Measurements from ENCODE around the gene HOXC9.

The HOXC9 gene

GRCh38 chr12:53971129-53971528, 28.8 kb upstream of the HOXC9 start:
- H3K9me3 ChIP-seq (ENCODE audit: control insufficient read depth, low read length) = no peaks in the 10 kb centered on the region
- H3K36me3 ChIP-seq (ENCODE audit: control insufficient read depth, insufficient read depth, low read length) = no peaks in the 10 kb centered on the region
- WGBS, 2 experiments = 75 to 79% methylated on average over 2 to 3 of the region's 3 CpGs
- H3K27ac ChIP-seq (ENCODE audit: insufficient read depth, low read depth, low read length, poor library complexity, severe bottlenecking) = no peak overlapping the region
- H3K4me3 ChIP-seq (ENCODE audit: insufficient read depth, low read depth, low read length) = no peak overlapping the region
- H3K27me3 ChIP-seq (ENCODE audit: control insufficient read depth, insufficient read depth, low read length, poor library complexity, severe bottlenecking) = peaks cover 100% of the 10 kb centered on the region
- no peaks in the 10 kb centered on the region for H3K4me1 ChIP-seq (ENCODE audit: control insufficient read depth, insufficient read depth, low read length)

DNA sequence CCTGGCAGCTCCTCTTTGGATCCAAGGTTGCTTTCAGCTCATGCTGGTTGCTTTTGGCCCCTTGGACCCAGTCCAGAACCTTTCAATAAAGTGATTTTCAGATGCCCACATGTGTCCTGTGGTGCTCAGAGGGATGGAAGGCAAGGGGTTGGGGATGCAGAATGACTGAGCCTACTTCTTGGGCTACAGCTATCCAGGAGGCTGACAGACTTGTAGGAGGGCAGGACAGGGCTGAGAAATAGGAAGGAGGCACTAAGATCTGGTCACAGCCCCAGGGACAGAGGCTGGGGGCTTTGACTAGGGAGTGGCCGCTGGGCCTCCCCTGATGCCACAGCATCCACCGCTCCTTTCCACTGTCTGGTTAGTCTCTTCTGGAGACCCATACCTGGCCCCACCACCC, 28.3 kb upstream of the HOXC9 start:
- 45 to 53% methylated on average over 2 of the region's 2 CpGs for WGBS, 2 experiments
- Histone ChIP-seq H3K4me1 (ENCODE audit: control insufficient read depth, insufficient read depth, low read length) (no peaks in the 10 kb centered on the region), H3K27me3 (ENCODE audit: control insufficient read depth, insufficient read depth, low read length, poor library complexity, severe bottlenecking) (peaks cover 100% of the 10 kb centered on the region), H3K4me3 (ENCODE audit: insufficient read depth, low read depth, low read length) (no peak overlapping the region), H3K36me3 (ENCODE audit: control insufficient read depth, insufficient read depth, low read length) (no peaks in the 10 kb centered on the region), H3K9me3 (ENCODE audit: control insufficient read depth, low read length) (no peaks in the 10 kb centered on the region), H3K27ac (ENCODE audit: insufficient read depth, low read depth, low read length, poor library complexity, severe bottlenecking) (no peak overlapping the region)

- Histone ChIP-seq H3K4me1 (ENCODE audit: control insufficient read depth, insufficient read depth, low read length) (no peaks in the 10 kb centered on the region), H3K27ac (ENCODE audit: insufficient read depth, low read depth, low read length, poor library complexity, severe bottlenecking) (no peak overlapping the region), H3K9me3 (ENCODE audit: control insufficient read depth, low read length) (no peaks in the 10 kb centered on the region), H3K36me3 (ENCODE audit: control insufficient read depth, insufficient read depth, low read length) (no peaks in the 10 kb centered on the region), H3K4me3 (ENCODE audit: insufficient read depth, low read depth, low read length) (no peak overlapping the region), H3K27me3 (ENCODE audit: control insufficient read depth, insufficient read depth, low read length, poor library complexity, severe bottlenecking) (peaks cover 100% of the 10 kb centered on the region)
- 43% methylated on average over 9 of the region's 9 CpGs for WGBS, 2 experiments
Observed at GRCh38 chr12:53972152-53972702, 27.7 kb upstream of the HOXC9 start.

- 9 to 11% methylated on average over 18 of the region's 21 CpGs for WGBS, 2 experiments
- H3K36me3 ChIP-seq (ENCODE audit: control insufficient read depth, insufficient read depth, low read length) = no peaks in the 10 kb centered on the region
- no peaks in the 10 kb centered on the region for H3K4me1 ChIP-seq (ENCODE audit: control insufficient read depth, insufficient read depth, low read length)
- peaks cover 100% of the 10 kb centered on the region for H3K27me3 ChIP-seq (ENCODE audit: control insufficient read depth, insufficient read depth, low read length, poor library complexity, severe bottlenecking)
- H3K4me3 ChIP-seq (ENCODE audit: insufficient read depth, low read depth, low read length) = no peak within 1 kb of the TSS
- H3K9me3 ChIP-seq (ENCODE audit: control insufficient read depth, low read length) = no peaks in the 10 kb centered on the region
- no peak within 1 kb of the TSS for H3K27ac ChIP-seq (ENCODE audit: insufficient read depth, low read depth, low read length, poor library complexity, severe bottlenecking)
Observed at GRCh38 chr12:53972722-53973235, 27.2 kb upstream of the HOXC9 start, which contains the start of gene HOXC11. HOXC11 (plus strand) TSS chr12:53973126; CDS start chr12:53973242, 116 bp downstream.

DNA sequence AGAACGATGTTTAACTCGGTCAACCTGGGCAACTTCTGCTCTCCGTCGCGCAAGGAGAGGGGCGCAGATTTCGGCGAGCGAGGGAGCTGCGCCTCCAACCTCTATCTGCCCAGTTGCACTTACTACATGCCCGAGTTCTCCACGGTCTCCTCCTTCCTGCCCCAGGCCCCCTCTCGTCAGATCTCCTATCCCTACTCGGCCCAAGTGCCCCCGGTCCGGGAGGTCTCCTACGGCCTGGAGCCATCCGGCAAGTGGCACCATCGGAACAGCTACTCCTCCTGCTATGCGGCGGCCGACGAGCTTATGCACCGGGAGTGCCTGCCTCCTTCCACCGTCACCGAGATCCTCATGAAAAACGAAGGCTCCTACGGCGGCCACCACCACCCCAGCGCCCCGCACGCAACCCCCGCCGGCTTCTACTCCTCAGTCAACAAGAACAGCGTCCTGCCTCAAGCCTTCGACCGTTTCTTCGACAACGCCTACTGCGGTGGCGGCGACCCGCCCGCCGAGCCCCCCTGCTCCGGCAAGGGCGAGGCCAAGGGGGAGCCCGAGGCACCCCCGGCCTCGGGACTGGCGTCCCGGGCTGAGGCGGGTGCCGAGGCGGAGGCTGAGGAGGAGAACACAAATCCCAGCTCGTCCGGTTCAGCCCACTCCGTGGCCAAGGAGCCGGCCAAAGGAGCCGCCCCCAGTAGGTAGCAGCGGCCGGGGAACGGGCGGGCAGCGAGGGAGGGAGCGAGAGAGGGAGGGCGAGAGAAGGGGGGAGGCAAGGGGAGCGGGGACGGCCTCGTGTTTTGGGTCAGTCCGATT, 26.5 kb upstream of the HOXC9 start:
- H3K27me3 ChIP-seq (ENCODE audit: control insufficient read depth, insufficient read depth, low read length, poor library complexity, severe bottlenecking) = peaks cover 100% of the 10 kb centered on the region
- H3K9me3 ChIP-seq (ENCODE audit: control insufficient read depth, low read length) = no peaks in the 10 kb centered on the region
- no peaks in the 10 kb centered on the region for H3K36me3 ChIP-seq (ENCODE audit: control insufficient read depth, insufficient read depth, low read length)
- no peak overlapping the region for H3K27ac ChIP-seq (ENCODE audit: insufficient read depth, low read depth, low read length, poor library complexity, severe bottlenecking)
- WGBS, 2 experiments = 2 to 3% methylated on average over 67 to 69 of the region's 71 CpGs
- H3K4me3 ChIP-seq (ENCODE audit: insufficient read depth, low read depth, low read length) = no peak overlapping the region
- H3K4me1 ChIP-seq (ENCODE audit: control insufficient read depth, insufficient read depth, low read length) = no peaks in the 10 kb centered on the region

- no peak within 1 kb of the TSS for H3K4me3 ChIP-seq (ENCODE audit: insufficient read depth, low read depth, low read length)
- no peaks in the 10 kb centered on the region for H3K36me3 ChIP-seq (ENCODE audit: control insufficient read depth, insufficient read depth, low read length)
- no peak within 1 kb of the TSS for H3K27ac ChIP-seq (ENCODE audit: insufficient read depth, low read depth, low read length, poor library complexity, severe bottlenecking)
- WGBS, 2 experiments = 4 to 5% methylated on average over 60 of the region's 63 CpGs
- peaks cover 100% of the 10 kb centered on the region for H3K27me3 ChIP-seq (ENCODE audit: control insufficient read depth, insufficient read depth, low read length, poor library complexity, severe bottlenecking)
- H3K4me1 ChIP-seq (ENCODE audit: control insufficient read depth, insufficient read depth, low read length) = no peaks in the 10 kb centered on the region
- no peaks in the 10 kb centered on the region for H3K9me3 ChIP-seq (ENCODE audit: control insufficient read depth, low read length)
Observed at GRCh38 chr12:53974084-53975063, 25.6 kb upstream of the HOXC9 start, which contains the start of gene HOTAIR. HOTAIR (minus strand) TSS chr12:53974954.

GRCh38 chr12:53975064-53975471, 24.9 kb upstream of the HOXC9 start:
- WGBS, 2 experiments = 3 to 4% methylated on average over 23 to 24 of the region's 25 CpGs
- no peaks in the 10 kb centered on the region for H3K4me1 ChIP-seq (ENCODE audit: control insufficient read depth, insufficient read depth, low read length)
- H3K9me3 ChIP-seq (ENCODE audit: control insufficient read depth, low read length) = no peaks in the 10 kb centered on the region
- no peak overlapping the region for H3K4me3 ChIP-seq (ENCODE audit: insufficient read depth, low read depth, low read length)
- H3K27me3 ChIP-seq (ENCODE audit: control insufficient read depth, insufficient read depth, low read length, poor library complexity, severe bottlenecking) = peaks cover 100% of the 10 kb centered on the region
- H3K36me3 ChIP-seq (ENCODE audit: control insufficient read depth, insufficient read depth, low read length) = no peaks in the 10 kb centered on the region
- no peak overlapping the region for H3K27ac ChIP-seq (ENCODE audit: insufficient read depth, low read depth, low read length, poor library complexity, severe bottlenecking)

DNA sequence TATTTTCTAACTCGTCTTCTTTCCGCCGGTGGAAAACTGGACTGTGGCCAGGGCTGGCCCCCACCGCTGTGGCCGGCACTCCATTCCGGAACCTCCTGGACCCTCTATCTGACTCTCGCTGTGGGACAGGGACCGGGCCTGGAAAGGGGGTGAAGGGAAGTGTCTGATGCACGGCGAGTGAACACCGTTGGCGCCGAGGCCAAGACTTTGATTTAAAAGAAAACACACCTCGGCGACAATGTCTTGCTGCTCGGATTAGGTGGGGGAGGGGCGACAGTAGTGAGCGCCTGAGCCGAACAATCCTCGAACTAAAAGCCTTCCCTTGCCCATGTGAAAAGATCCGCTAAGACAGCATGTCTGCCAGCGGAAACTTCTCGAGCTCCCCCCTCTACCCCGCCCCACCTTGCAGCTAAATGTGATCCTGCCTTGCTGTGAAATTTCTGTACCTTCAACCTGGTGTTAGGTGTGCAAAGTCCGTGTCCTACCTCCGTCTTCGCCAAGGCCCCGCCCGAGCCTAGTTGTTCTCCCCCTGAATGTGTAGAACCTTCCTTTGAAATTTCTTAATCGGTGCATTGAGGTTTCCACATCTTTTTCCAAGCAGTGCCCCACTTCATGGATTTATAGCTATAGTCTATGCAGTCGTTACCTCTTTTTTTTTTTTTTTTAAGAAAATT, 24.3 kb upstream of the HOXC9 start:
- Histone ChIP-seq H3K36me3 (ENCODE audit: control insufficient read depth, insufficient read depth, low read length) (no peaks in the 10 kb centered on the region), H3K27ac (ENCODE audit: insufficient read depth, low read depth, low read length, poor library complexity, severe bottlenecking) (no peak overlapping the region), H3K27me3 (ENCODE audit: control insufficient read depth, insufficient read depth, low read length, poor library complexity, severe bottlenecking) (peaks cover 100% of the 10 kb centered on the region), H3K4me3 (ENCODE audit: insufficient read depth, low read depth, low read length) (no peak overlapping the region), H3K4me1 (ENCODE audit: control insufficient read depth, insufficient read depth, low read length) (no peaks in the 10 kb centered on the region), H3K9me3 (ENCODE audit: control insufficient read depth, low read length) (no peaks in the 10 kb centered on the region)
- WGBS, 2 experiments = 8 to 11% methylated on average over 31 of the region's 31 CpGs

GRCh38 chr12:53976172-53976822, 23.7 kb upstream of the HOXC9 start:
- Histone ChIP-seq H3K36me3 (ENCODE audit: control insufficient read depth, insufficient read depth, low read length) (no peaks in the 10 kb centered on the region), H3K9me3 (ENCODE audit: control insufficient read depth, low read length) (no peaks in the 10 kb centered on the region), H3K4me3 (ENCODE audit: insufficient read depth, low read depth, low read length) (no peak overlapping the region), H3K4me1 (ENCODE audit: control insufficient read depth, insufficient read depth, low read length) (no peaks in the 10 kb centered on the region), H3K27me3 (ENCODE audit: control insufficient read depth, insufficient read depth, low read length, poor library complexity, severe bottlenecking) (peaks cover 100% of the 10 kb centered on the region), H3K27ac (ENCODE audit: insufficient read depth, low read depth, low read length, poor library complexity, severe bottlenecking) (no peak overlapping the region)
- WGBS, 2 experiments = 16 to 24% methylated on average over 17 to 21 of the region's 21 CpGs

Measured in ectodermal cell (in vitro differentiated cells).